ENCODE results near the gene RAMP2.
A peak's percentile ranks its signal among the peaks of the same experiment; 100 is the strongest.

Gene RAMP2

GRCh38 chr17:42773290-42774035 is 12.4 kb downstream of the RAMP2 start, which contains the start of gene VPS25:
VPS25 (plus strand) TSS chr17:42773449; CDS start chr17:42773476, 27 bp downstream.
- TF ChIP-seq CTCF (conservative IDR thresholded peaks at IDR 0.05) (no peak), ZFX (IDR thresholded peaks at IDR 0.05) (no peak)
- peak within 1 kb of the TSS; percentile 76 for H3K27ac ChIP-seq

GRCh38 chr17:42774066-42774745 is 13.2 kb downstream of the RAMP2 start:
- peak overlapping the region; percentile 76 for H3K27ac ChIP-seq
- TF ChIP-seq CTCF (conservative IDR thresholded peaks at IDR 0.05) = no peak
- no peak for TF ChIP-seq ZFX (IDR thresholded peaks at IDR 0.05)

GRCh38 chr17:42775534-42776098 is 14.6 kb downstream of the RAMP2 start:
- H3K27ac ChIP-seq = no peak overlapping the region
- TF ChIP-seq CTCF (conservative IDR thresholded peaks at IDR 0.05) = no peak
- no peak for TF ChIP-seq ZFX (IDR thresholded peaks at IDR 0.05)

GRCh38 chr17:42778570-42778969 is 17.5 kb downstream of the RAMP2 start:
- TF ChIP-seq CTCF (conservative IDR thresholded peaks at IDR 0.05) (no peak), ZFX (IDR thresholded peaks at IDR 0.05) (no peak)
- no peak overlapping the region for H3K27ac ChIP-seq

- TF ChIP-seq CTCF (conservative IDR thresholded peaks at IDR 0.05) = no peak
- TF ChIP-seq ZFX (IDR thresholded peaks at IDR 0.05) = no peak
- no peak overlapping the region for H3K27ac ChIP-seq
Observed at GRCh38 chr17:42779304-42779935, 18.4 kb downstream of the RAMP2 start.

- H3K27ac ChIP-seq = no peak within 1 kb of the TSS
- TF ChIP-seq ZFX (IDR thresholded peaks at IDR 0.05) (no peak), CTCF (conservative IDR thresholded peaks at IDR 0.05) (no peak)
Observed at GRCh38 chr17:42779936-42780850, 19.2 kb downstream of the RAMP2 start, which contains the start of gene WNK4. WNK4 (plus strand) TSS chr17:42780610; CDS start chr17:42780699, 89 bp downstream.
